K562 (cell line): ENCODE measurements around the gene HOXB13. TPM values are rescaled to one million over a fixed set of nuclear protein-coding genes. Genes with fewer than 3 reads are reported as not detected.

ENCODE experiments used
- ATAC-seq: fragments of 200-7000 bp; cut with Tn5 transposase; 3 replicates; pipeline ENCODE4 v1.9.1; 2020; ENCODE audit warnings: moderate library complexity
- BruUV-seq: library from RNA; stranded (reverse); fragments of 400-500 nt; replicated peaks from 2 replicates; lab custom pipeline; 2021; lab: Mats Ljungman, UMichigan
- CTCF ChIA-PET: fragments of 300-600 bp; formaldehyde crosslinking; extraction: SDS; loops from one replicate; lab custom pipeline; 2021; ENCODE audit warnings: low intra/inter-chr PET ratio; lab: Yijun Ruan, JAX
- POLR2A ChIA-PET: fragments of 300-600, 350-650 bp; sonication (Branson Sonifier 250); formaldehyde crosslinking; extraction: SDS; loops from one replicate; lab custom pipeline; 2021; ENCODE audit warnings: antibody characterized with exemption, inconsistent platforms; lab: Yijun Ruan, JAX
- DNase-seq, 4 experiments: peaks; one replicate each; pipeline versions ENCODE4 v3.0.0 to v3.0.0-alpha.2; 2011 to 2018; ENCODE audit warnings: low spot score in 3 of 4, mixed read lengths in 3 of 4; ENCODE audit errors: extremely low read depth in 1 of 4
- FAIRE-seq: peaks from 2 replicates; lab custom pipeline; 2011; peaks lifted over from hg19 to GRCh38; lab: Jason Lieb, UNC
- H2AFZ ChIP-seq: 2 replicates; pipeline ENCODE4 v1.6.0; 2011; ENCODE audit warnings: low read depth, low read length, control low read depth, inconsistent platforms
- H3K27ac ChIP-seq: fragments of 200-600 bp; 3 replicates; pipeline ENCODE4 v1.8.0; 2011; ENCODE audit warnings: low read depth, mild to moderate bottlenecking, control low read depth, inconsistent platforms, low read length, moderate library complexity, mixed read lengths; ENCODE audit errors: extremely low read depth
- H3K27me3 ChIP-seq, 2 experiments: fragments of 300-600 bp in 1 of 2; 2 replicates in 1 of 2; 3 replicates in 1 of 2; pipeline versions ENCODE4 v1.6.0 to v1.8.0; 2011; ENCODE audit warnings: inconsistent platforms in 2 of 2, low read length in 2 of 2, mild to moderate bottlenecking in 1 of 2, mixed read lengths in 1 of 2, moderate library complexity in 1 of 2; ENCODE audit not compliant: control insufficient read depth in 2 of 2, insufficient read depth in 2 of 2
- H3K36me3 ChIP-seq: fragments of 300-600 bp; 3 replicates; pipeline ENCODE4 v1.8.0; 2011; ENCODE audit warnings: mild to moderate bottlenecking, low read length, inconsistent platforms; ENCODE audit not compliant: control insufficient read depth, insufficient read depth
- H3K4me1 ChIP-seq, 2 experiments: fragments of 200-600 bp in 1 of 2; replicated peaks in 1 of 2; 2 replicates in 1 of 2; 3 replicates in 1 of 2; pipeline versions ENCODE4 v1.5.1 to v1.8.0; 2011; ENCODE audit warnings: inconsistent platforms in 2 of 2, low read length in 2 of 2, mild to moderate bottlenecking in 1 of 2, mixed read lengths in 1 of 2, moderate library complexity in 1 of 2; ENCODE audit not compliant: control insufficient read depth in 2 of 2, insufficient read depth in 2 of 2
- H3K4me2 ChIP-seq: 2 replicates; pipeline ENCODE4 v1.6.1; 2011; ENCODE audit warnings: low read length, control low read depth, inconsistent platforms, mixed read lengths; ENCODE audit not compliant: insufficient read depth
- H3K4me3 ChIP-seq: fragments of 200-600 bp; sonication (generic), shearing (Covaris generic); 2 replicates; pipeline ENCODE4 v1.5.1; 2016; ENCODE audit warnings: control low read depth, inconsistent platforms
- H3K79me2 ChIP-seq: fragments of 200-600 bp; 3 replicates; pipeline ENCODE4 v1.8.0; 2011; ENCODE audit warnings: low read length, inconsistent platforms; ENCODE audit not compliant: control insufficient read depth, insufficient read depth
- H3K9ac ChIP-seq, 2 experiments: 2 replicates each; pipeline versions ENCODE4 v1.6.0 to v1.6.1; 2011; ENCODE audit warnings: low read depth in 2 of 2, low read length in 2 of 2, control low read depth in 1 of 2, inconsistent platforms in 1 of 2, mild to moderate bottlenecking in 1 of 2, mixed read lengths in 1 of 2; ENCODE audit not compliant: insufficient read depth in 1 of 2
- H3K9me1 ChIP-seq: one replicate; pipeline ENCODE4 v1.6.0; 2011; ENCODE audit warnings: inconsistent platforms, mild to moderate bottlenecking, low read length, moderate library complexity; ENCODE audit not compliant: control insufficient read depth, insufficient read depth
- H3K9me3 ChIP-seq: replicated peaks from 2 replicates; pipeline ENCODE4 v1.5.1; 2011; ENCODE audit warnings: low read depth, low read length, inconsistent platforms; ENCODE audit not compliant: control insufficient read depth, insufficient read depth
- H4K20me1 ChIP-seq: replicated peaks from 2 replicates; pipeline ENCODE4 v1.6.1; 2011; ENCODE audit warnings: low read length, inconsistent platforms, mixed read lengths; ENCODE audit not compliant: control insufficient read depth, insufficient read depth
- PHF20 ChIP-seq: fragments of 450-650 bp; IDR thresholded peaks from 2 replicates; pipeline ENCODE4 v1.6.1; 2018; ENCODE audit not compliant: partially characterized antibody
- RBM17 ChIP-seq: fragments of 200-400 bp; formaldehyde crosslinking; IDR thresholded peaks from 2 replicates; pipeline ENCODE4 v1.6.1; 2017; ENCODE audit warnings: low read depth, mild to moderate bottlenecking, low read length, borderline replicate concordance
- ZNF76 ChIP-seq: fragments of 250-450 bp; sonication (Bioruptor Pico); IDR thresholded peaks from 2 replicates; pipeline ENCODE4 v1.4.0; 2020; ENCODE audit warnings: mild to moderate bottlenecking, moderate library complexity, borderline replicate concordance
- WGBS: fragments of 100-300 bp; shearing (Covaris generic); methylation state at CpG from one replicate; pipeline ENCODE4 v1.1.6; 2016; ENCODE audit warnings: low coverage, mixed read lengths; ENCODE audit not compliant: insufficient coverage; ENCODE audit errors: missing lambda C conversion rate; 5-methylcytosine and 5-hydroxymethylcytosine counted together
- in situ Hi-C: fragments of 300-500 bp; cut with MboI; formaldehyde crosslinking; loops from 4 replicates; pipeline ENCODE4 v1.15.0; 2018; ENCODE audit warnings: inconsistent platforms, mixed read lengths
- intact Hi-C: fragments of 100-400 bp; cut with micrococcal nuclease; formaldehyde crosslinking; loops from 2 replicates; pipeline ENCODE4 v1.14.2; 2022
- polyA plus RNA-seq, 8 experiments: library from polyadenylated mRNA; depleted of rRNA in 4 of 8; stranded (reverse) in 5 of 8; unstranded in 3 of 8; fragments of >200 nt; fragmentation: Nextera tagmentation in 2 of 8; fragmentation: Illumina TruSeq in 1 of 8; extraction: Ambion mirVana in 2 of 8; extraction: Trizol in 1 of 8; gene quantifications; 2 replicates each; pipeline versions ENCODE4 v1.2.1 to v1.2.3, GENCODE V29; 2011 to 2014; ENCODE audit warnings: inconsistent platforms in 1 of 8, missing spikeins in 1 of 8
- total RNA-seq, 7 experiments: library from RNA; depleted of rRNA in 6 of 7; stranded (reverse); fragments of >200 nt in 6 of 7; fragmentation: Illumina TruSeq in 2 of 7; extraction: Trizol in 2 of 7; gene quantifications; 2 replicates each; pipeline versions ENCODE4 v1.2.1 to v1.2.3, GENCODE V29; 2011 to 2021; ENCODE audit warnings: low replicate concordance in 1 of 7

The HOXB13 gene
- total and polyA plus RNA-seq, 9 of the 15 experiments (the other 6 are each of a cell fraction or from before 2014, with no cell fraction given), result not detected

GRCh38 chr17:48681609-48682008 is 46.9 kb downstream of the HOXB13 start:
- no peak for ATAC-seq
- H3K36me3 ChIP-seq, result no peaks in the 10 kb centered on the region
- in situ Hi-C loops (loop anchor here (5.0 to 25.0 kb wide), 3 partner anchors 106 to 356 kb away; no protein-coding TSS in a partner anchor), intact Hi-C loops (no loop called here)
- BruUV-seq, result no TSS peak
- H3K27me3 ChIP-seq, result peaks cover 20 to 27% of the 10 kb centered on the region in 2 experiments; a peak in 4 of 5 replicates
- no peaks in the 10 kb centered on the region; the same call in 1 of the 2 replicates for H4K20me1 ChIP-seq
- no peak for FAIRE-seq
- DNase-seq, result no peak
- no peaks in the 10 kb centered on the region for H3K79me2 ChIP-seq
- ChIA-PET POLR2A (interaction anchor here (0.6 to 1.3 kb wide), 3 partner anchors 10 to 45 kb away, joined by 3 to 4 read pairs (median 3); no protein-coding TSS in a partner anchor), CTCF (interaction anchor here (0.7 to 3.8 kb wide), 2 partner anchors 197 to 207 kb away, joined by 3 to 22 read pairs; no protein-coding TSS in a partner anchor)
- no peak overlapping the region for H3K27ac ChIP-seq
- no peak overlapping the region for H3K4me2 ChIP-seq
- H3K9me3 ChIP-seq, result no peaks in the 10 kb centered on the region
- no peak overlapping the region for H3K9ac ChIP-seq
- 4% methylated on average over 1 of the region's 1 CpG for WGBS
- no peaks in the 10 kb centered on the region for H3K9me1 ChIP-seq
- H3K4me3 ChIP-seq, result no peak overlapping the region
- no peak overlapping the region for H2AFZ ChIP-seq
- no peak for TF ChIP-seq RBM17
- TF ChIP-seq ZNF76 (CRISPR knock-in tag), result no peak
- no peak for TF ChIP-seq PHF20
- peaks cover 0 to 8% of the 10 kb centered on the region in 2 experiments; a peak in 2 of 5 replicates for H3K4me1 ChIP-seq
